ENCODE data around the gene CDH26. TPM values are rescaled to one million over a fixed set of nuclear protein-coding genes. Genes with fewer than 3 reads are reported as not detected.

Gene CDH26
- total RNA-seq, 1 experiment from 2014 or later, result not detected

DNA sequence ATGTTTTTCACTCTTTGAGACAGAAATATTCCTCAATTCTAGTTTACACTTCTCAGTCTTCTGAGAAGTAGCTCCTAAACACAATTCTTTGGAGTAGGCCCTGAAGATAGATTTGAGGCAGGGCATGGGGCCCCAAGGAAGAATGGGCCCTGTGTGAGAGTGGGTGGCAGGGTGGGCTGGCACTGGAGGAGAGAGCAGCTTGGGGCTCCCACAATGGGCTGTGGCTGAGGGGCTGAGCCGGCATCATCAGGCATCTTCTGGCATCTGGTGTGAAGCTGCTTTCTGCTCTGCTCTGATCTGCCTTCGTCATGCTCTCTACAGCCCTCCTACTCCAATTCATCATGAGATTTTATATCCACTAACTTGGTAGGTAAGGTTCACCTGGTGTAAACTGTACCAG lies 88.2 kb downstream of the CDH26 start:
- DNase-seq (ENCODE audit: low read depth), result no peak

DNA sequence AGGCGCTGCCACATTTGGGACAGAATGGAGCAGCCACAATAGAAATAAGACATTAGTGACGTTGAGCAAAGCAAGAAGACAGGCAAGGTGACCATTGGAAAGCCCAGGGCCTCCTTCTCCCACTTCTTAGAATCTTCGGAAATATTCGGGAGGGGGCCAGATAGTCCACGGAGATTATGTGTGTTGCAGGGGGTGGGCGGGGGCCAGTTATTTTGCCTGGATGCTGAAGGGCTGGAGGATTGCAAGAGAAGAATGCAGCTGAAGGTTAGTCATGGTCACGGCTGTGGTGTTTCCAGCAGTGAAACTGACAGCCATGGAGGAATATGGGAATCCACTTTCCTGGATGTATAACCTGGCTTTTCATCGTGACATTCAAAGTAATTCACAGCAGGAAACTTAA lies 88.6 kb downstream of the CDH26 start:
- DNase-seq (ENCODE audit: low read depth), result no peak

DNA sequence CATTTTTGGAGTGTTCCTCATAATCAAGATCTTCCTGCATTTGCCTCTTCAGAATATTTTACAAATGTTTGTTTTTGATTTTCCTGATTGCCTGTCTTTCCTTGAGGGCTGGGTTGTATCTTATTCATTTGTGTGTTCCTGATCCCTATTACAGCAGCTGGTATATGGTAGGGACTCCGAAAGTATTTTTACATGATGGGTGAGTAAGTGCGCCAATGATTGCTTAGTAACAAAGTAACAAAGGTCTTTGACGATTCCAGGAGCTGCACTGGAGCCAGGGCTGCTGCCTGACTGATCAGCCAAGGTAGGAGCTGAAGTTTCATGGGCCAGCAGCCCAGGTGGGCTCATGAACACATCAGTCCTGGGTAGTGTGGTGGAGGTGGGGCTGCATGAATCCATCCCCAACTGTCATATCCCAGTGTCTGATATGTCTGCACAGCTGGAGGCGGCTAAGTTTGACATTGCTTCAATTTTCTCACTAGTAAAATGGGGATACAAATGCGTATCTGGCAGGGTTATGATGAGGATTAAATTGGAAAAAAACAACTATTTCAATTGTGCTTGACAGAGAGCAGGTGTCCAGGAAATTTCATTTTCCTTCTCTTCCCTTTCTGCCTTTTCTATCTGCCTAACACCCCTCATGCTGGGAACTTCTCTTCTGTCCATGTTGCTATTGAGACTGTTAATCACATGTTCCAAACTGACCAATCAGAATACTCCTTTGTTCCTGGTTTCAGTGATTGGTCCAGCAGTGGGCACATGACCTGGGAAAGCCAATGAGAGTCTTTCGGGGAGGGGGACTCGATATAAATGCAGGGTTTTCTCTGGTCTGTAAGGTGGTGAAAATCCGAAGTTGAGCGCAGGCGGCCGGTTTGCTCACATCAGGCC lies 90.7 kb downstream of the CDH26 start:
- no peak for DNase-seq (ENCODE audit: low read depth)

DNA sequence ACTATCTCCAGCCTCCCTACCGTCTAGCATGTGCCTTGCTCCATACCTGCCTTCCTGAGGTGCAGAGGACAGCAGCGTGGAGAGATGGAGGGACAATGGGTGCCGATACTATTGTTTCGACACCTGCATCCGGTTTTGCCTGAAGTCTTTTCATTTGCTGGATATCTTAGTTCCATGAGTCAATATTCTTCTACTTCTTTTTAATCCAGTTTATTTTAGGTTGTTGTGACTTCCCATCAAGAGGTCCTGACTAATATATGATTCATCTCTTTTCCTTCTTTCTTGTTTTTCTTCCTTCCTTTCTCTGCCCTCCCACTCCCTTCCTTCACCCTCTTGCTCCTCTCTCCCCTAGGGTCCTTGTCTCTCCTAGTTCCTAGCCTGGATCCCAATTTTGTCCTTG lies 91.4 kb downstream of the CDH26 start:
- no peak for DNase-seq (ENCODE audit: low read depth)

DNA sequence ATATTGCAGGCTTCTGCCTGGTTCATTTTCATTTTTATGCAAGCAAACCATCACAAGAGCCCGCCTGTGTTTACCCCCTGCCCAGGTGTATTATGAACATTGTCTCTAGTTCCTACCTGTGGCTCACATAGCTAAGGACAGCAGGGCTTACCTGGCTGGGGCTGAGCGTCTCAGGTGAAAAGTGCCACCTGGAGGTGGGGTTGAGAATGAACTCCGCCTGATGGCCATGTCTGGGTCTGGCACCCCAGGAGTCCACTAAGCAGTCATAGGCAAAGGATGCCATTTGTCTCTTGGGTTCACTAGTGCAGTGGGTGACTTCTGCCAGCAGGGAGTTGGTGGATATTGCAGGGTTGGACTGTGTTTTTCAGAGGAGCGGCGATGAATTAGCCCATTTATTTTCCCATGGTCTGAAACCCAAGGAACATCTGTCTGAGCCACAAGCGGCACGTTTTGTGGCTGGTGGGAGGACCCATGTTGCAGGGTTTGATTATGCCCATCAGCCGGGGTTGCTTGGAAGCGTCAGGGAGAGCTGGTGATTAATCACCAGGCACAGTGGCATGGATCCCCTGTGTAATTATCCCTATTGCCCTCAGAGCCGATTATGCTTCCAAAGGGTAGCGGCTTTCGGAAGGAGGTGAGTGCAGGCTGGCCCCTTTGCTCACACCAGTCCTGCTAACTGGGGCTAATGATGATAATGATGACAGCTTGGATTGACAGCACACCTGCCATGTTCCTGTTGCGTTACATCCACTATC lies 92.1 kb downstream of the CDH26 start:
- no peak for DNase-seq (ENCODE audit: low read depth)

DNA sequence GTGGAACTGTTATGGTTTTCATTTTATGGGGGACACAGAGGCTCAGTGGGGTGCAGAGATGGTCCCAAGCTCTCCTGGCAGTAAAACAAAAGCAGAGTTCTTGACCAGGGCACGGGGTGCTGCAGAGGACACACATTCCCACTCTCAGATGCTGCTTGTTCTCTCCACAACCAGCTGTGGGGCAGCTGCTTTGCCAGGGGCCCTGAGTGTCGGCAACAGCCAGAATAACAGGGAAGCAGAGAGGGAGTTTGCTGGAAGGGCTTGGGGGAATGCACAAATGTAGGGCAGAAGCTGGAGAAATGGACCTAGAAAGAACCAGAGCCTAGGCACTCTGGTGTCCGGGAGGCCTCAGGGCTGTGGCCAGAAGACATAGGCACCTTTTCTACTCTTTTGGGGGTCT lies 93.7 kb downstream of the CDH26 start:
- DNase-seq (ENCODE audit: low read depth), result no peak

DNA sequence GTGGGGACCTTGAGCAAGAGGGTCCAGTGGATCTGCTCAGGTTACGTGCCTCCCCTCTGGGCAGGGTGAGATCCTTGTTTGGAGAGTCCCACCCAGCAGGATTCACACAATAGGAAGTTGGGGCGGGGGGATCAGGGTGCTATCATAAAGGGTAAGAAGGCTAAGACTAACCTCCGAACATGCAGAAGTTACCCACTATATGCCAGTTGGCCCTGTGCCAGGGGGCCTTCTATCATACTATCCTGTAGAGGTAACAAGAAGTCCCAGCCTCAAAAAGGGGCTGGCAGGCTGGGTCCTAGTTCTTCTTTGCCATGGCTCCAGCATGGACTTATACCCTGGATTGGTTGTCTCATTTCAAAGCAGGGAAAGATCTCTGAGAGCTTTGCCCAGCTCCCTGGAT lies 94.1 kb downstream of the CDH26 start:
- DNase-seq (ENCODE audit: low read depth), result no peak

DNA sequence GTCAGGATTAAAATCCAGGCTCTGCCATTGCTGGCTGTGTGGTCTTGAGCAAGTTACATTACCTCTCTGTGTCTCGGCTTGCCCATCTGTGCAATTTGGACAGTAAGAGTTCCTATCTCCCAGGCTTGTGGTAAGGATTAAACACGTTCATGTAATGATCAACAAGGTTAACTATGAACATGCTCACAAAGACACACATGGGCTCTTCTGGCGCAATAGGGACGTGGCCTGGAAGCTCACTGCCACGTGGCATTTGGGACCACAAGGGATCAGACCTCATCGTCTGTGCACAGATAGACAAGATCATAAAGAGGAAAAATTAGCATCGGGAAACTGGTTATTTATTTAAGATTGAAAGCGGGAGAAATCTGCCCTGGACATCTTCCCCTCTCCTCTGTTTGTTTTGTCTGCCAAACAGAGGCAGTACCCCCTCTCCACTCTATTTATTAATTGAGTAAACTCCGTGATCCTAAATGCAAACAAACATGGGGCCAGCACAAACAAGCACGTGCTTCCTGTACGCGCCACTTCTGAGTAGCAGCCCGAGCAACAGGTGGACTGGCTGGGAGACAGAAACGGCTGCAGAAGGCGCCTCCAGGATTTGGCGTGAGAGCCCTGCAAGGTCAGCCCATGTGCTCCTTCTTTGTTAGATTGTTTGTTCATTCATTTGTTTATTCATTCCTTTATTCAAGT lies 95.0 kb downstream of the CDH26 start:
- DNase-seq (ENCODE audit: low read depth), result no peak

DNA sequence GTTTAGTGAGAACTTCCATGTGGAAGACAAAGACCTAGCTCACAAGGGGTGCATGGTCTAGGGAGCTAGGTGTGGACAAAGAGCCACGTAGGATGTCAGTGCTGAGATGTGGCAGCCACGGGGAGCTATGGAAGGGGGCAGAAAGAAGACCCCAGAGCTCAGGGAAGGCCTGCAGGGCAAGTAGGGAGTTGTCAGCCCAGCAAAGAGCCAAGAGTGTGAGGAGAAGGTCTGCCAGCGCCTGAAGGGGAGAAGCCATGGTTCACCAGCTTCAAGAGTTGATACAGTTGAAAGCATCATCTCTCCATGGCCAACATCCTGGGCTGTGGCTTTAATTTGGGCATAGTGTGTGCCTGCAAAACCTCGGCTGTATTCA lies 95.6 kb downstream of the CDH26 start:
- no peak for DNase-seq (ENCODE audit: low read depth)

DNA sequence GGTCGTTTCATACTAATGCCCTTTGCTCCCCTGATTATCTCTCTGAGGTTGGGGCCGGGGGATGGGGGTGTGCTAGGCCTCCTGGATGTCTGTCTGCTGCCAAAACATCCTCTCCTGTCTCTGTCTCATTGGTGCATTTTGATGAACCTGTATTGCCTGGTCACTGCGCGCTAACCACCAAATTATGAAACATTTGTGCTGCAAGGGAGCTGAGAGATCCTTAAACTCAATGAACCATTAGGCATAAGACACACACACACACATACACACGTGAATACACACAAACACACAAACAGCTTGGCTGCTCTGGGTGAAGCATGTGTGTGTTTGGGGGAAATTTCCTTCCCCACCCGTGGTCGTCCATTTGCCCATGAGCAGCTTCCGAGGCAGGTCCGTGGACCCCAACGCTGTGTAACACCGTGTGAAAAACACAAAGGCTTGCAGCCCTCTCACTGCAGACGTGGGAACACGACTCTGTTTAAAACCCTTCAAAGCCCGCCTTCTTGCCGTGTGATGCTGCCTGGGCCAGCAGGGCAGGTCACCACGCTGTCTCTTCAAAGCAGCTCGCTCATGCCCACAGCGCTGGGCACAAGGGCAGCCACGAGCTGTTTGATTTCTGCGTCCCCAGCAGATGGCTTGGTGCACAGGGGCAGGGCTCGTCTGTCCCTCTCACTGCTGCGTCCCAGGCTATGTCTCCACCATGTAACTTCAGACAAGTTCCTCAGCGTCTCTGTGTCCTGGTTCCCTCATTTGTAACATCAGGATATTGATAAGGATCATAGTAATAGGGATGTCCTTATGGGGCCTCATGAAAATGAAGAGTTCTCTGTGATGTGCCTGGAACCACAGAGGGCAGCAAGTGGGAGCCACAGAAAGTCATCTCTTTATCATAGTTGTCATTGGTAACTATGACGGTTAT lies 96.8 kb downstream of the CDH26 start:
- no peak for DNase-seq (ENCODE audit: low read depth)

DNA sequence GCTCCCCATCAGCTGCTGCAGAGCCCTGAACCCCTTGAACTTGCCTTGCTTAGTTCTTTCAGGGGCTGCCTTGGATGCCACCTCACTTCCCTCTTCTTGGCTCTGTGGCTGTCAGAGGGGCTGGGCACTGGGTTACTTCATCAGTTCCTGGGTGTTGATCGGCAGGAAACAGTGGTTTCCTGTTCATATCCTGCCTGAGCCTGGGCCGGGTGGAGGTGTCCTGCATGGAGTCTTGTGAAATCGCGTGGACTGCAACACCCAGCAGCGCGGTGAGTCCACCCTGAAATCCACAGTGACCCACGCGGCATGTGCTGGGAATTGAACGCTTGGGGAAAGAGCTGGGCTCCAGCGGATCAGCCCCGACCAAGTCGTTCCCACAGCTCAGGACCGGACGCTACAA lies 97.5 kb downstream of the CDH26 start:
- DNase-seq (ENCODE audit: low read depth), result no peak

DNA sequence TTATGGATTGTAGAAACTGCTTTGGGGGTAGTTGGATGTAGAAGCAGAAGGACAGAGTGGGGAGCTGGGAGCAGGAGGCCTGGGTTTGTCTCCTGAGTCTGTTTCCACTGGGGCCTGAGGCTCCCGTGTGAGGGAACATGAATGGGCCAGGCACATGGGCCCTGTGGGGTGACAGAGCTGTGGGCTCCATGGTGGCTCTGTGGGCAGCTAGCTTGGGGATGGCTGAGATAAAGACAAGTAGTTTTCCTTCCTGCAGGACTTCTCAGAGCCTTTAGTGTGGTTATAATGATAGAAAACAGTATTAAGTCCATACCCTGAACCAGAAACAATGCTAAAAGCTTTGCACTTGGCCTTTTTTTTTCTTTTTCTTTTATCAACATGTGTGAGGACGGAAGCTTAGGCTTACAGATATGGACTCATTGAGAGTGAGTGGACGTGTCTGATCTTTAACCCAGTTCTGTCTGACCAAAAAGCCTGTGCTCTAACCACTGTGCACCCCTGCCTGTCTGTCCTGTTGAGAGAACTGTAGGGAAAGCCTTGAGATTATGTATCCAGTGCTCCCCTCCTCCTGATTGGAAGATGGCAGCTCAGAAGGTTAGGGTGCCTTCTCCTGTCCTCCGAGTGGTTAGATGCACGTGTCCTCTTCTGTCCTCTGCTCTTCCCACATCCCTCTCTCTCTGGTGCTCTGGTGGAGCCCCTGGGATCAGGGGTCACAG lies 98.3 kb downstream of the CDH26 start:
- DNase-seq (ENCODE audit: low read depth), result no peak

DNA sequence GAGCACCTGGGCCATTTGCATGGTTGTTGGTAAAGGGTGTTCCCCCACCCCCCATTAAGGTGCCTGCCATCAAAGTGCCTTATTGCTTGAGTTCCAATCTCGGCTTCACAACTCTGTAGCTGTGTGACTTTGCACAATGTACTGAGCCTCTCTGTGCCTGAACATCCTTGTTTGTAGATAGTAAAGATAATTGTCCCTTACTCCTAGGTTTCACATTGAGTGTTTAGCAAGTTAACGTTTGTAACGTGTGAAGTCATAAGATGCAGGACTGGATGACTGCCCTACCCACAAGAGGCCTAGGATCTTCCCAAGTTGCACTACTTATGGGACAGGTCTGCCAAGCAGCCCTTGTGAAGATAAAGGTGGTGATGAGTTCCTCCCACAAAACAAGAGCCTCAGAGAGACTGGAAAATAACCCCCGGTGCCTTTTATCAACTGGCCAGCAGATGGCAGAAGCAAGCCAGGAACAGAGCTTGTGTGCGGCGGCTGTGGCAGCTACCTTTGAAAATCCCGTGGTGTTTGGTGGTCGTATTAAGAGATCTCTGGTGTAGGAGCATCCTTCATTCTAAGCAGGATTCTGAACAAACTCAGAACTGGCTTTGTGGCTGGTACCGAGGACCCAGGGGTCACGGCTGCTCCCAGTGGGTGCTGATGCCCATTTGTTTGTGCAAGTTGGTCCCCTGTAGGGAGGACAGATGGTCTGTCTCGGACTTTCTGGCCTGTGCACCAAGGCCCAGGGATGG lies 99.1 kb downstream of the CDH26 start:
- peak; percentile 62 for DNase-seq (ENCODE audit: low read depth)

DNA sequence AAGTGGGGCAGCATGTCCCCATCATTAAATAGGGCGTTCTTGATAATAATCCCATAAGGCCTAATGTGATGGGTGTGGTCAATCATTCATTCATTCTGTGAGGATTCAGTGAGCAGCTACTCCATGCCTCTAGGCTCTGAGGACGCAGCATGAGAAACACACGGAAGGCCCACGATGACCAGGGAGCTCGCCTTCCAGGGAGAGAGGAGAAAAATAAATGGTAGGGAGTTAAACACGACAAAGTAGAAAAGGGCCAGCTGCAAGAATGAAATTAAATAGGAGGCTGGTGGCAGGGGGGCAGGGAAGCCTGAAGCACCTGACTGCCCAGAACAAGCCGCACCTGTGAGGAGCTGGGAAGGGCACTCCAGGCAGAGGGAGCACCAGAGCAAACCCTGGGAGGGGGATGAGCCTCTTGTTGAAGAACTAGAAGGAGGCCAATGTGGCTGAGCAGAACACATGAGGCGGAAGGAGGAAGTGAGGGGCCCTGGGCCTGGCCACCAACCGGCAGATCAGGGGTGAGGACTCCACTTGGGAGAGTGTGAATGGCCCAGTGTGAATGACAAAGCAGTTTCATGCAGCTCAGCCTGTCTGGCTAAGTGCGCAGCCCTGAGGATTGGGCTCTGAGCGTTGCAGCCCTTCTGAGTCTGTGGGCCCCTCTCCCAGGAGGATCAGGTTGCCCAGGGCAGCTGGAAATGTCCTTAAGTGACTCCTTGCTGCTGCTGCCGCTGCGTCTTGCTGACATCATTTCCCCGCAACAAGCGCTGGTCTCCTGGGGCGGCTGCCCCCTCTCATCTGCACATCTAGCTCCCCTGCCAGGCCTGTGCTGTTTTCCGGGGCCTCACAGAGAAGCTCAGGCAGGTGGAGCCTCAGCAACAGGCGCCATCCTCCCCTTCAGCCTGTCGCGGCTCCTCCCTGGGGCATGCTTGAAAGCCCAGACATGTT lies 99.9 kb downstream of the CDH26 start:
- DNase-seq (ENCODE audit: low read depth), result no peak

DNA sequence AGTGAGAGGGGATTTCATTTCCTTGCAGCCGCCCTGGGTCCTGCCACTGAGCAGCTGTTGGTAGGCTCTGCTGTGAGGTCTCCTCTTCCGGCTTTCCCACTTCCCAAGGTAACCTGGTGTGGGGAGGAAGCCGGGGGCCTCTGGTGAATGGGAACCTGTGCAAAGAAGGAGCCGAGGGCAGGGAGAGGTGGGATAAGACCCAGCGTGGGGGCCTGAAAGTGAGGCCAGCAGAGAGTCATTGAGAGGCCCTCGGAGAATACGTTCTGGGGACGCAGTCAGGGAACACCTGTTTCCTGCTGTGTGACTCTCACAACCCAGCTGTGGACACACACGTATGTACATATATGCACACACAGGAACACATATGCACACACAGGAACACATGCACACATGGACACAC lies 100.7 kb downstream of the CDH26 start:
- no peak for DNase-seq (ENCODE audit: low read depth)

DNA sequence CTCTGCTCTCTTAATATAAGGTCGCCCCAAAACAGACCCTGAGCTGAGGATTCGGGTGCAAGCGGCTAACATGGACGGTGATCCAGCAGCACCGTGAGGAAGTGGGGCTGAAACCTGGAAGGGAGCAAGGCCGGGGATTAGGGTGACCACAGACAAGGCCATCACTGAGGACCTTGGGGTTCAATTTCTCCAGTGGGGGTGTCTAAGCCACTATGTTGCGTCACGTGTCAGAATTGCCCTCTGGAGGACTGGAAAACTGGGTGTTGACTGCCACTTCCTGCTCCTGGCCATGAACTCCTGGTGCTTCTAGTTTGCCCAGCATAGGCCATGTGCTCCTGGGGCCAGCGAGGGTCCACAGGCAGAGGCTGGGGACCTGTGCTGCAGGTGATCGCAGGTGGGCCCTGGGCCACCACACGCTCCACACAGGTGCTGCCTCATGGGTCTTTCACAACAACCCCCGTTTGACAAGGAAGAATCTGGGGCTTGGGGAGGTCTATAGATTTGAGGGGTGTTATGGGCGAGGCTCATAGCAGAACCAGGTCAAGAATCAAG lies 101.9 kb downstream of the CDH26 start:
- no peak for DNase-seq (ENCODE audit: low read depth)

DNA sequence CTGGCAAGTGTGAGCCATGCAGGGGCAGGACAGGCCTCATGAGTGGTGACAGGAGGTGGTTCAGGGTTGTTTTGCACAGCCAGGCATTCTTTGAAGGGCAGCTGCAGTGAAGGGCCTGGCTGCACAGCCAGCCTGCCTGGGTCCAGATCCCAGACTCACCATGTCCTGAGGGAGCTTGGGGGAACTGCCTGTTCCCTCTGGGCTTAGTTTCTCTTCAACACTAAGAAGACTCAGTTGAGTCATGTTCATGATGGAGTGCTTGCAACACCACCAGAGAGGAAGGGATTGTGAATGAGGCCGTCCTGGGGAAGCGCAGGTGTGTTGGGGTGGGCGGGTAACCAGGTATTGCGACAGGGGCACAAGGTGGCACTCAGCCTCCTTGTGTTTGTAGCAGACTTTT lies 102.4 kb downstream of the CDH26 start:
- no peak for DNase-seq (ENCODE audit: low read depth)

DNA sequence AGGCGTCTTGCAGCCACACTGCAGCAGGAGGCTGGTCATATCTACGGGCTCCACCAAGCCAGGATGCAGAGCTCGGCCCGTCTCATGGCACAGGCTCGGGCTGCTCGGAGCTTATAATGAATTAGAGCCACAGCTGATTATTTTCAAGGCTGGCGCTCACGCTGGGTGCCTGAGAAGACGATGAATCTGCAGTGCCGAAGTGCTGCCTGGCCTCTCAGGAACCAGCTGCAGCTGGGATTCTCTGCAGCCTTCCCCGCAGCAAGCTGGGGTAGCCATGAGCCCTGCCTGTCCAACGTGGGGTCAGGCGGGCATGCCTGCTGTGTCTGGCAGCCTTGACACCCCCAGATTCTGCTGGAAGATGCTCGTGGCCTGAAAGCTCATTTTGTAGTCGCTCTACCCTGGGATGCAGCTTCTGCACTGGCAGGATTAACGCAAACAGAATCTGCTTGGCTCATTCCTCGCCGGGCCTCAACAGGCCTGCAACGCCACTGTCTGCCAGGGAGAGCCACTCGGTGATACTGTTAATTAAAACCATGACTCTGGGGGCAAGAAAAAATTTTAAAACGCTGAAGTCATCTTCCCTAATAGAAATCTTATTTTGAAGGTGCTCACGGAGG lies 104.3 kb downstream of the CDH26 start:
- DNase-seq (ENCODE audit: low read depth), result no peak

All from RPMI7951 (cell line).